Neural progenitor cell (in vitro differentiated cells): Measurements from ENCODE around the gene KDM6B. TPM values are rescaled to one million over a fixed set of nuclear protein-coding genes. Genes with fewer than 3 reads are reported as not detected.

Source experiments
- DNase-seq: peaks from one replicate; pipeline ENCODE4 v3.0.0-alpha.2; 2016; ENCODE audit warnings: low spot score
- H2AFZ ChIP-seq: fragments of 200-600 bp; sonication (generic); replicated peaks from 2 replicates; pipeline ENCODE4 v1.6.1; 2016; ENCODE audit warnings: antibody characterized with exemption
- H3F3A ChIP-seq: fragments of 200-600 bp; sonication (generic); 2 replicates; pipeline ENCODE4 v1.6.1; 2016; ENCODE audit warnings: antibody characterized with exemption, low read depth
- H3K27ac ChIP-seq: fragments of 200-600 bp; sonication (generic); 2 replicates; pipeline ENCODE4 v1.5.1; 2016; ENCODE audit warnings: mild to moderate bottlenecking
- H3K27me3 ChIP-seq: fragments of 200-600 bp; sonication (generic); 2 replicates; pipeline ENCODE4 v1.6.1; 2016; ENCODE audit warnings: mild to moderate bottlenecking, moderate library complexity
- H3K36me3 ChIP-seq: fragments of 200-600 bp; sonication (generic); 2 replicates; pipeline ENCODE4 v1.5.1; 2016
- H3K4me1 ChIP-seq: fragments of 200-600 bp; sonication (generic); 2 replicates; pipeline ENCODE4 v1.6.1; 2016; ENCODE audit warnings: mixed run types
- H3K4me2 ChIP-seq: fragments of 200-600 bp; sonication (generic); 2 replicates; pipeline ENCODE4 v1.6.1; 2016
- H3K4me3 ChIP-seq: fragments of 200-600 bp; sonication (generic); 2 replicates; pipeline ENCODE4 v1.5.1; 2016
- H3K79me2 ChIP-seq: fragments of 200-600 bp; sonication (generic); 2 replicates; pipeline ENCODE4 v1.6.1; 2016; ENCODE audit warnings: low read depth
- H3K9ac ChIP-seq: fragments of 200-600 bp; sonication (generic); 2 replicates; pipeline ENCODE4 v1.6.1; 2016
- H3K9me3 ChIP-seq: fragments of 200-600 bp; sonication (generic); 2 replicates; pipeline ENCODE4 v1.5.1; 2016; ENCODE audit warnings: low read depth
- H4K20me1 ChIP-seq: fragments of 200-600 bp; sonication (generic); 2 replicates; pipeline ENCODE4 v1.6.1; 2016; ENCODE audit warnings: low read depth
- H3K27ac Mint-ChIP-seq: 3 replicates; pipeline ENCODE4 v1.8.0; 2021; ENCODE audit warnings: mixed read lengths
- H3K27me3 Mint-ChIP-seq: 2 replicates; pipeline ENCODE4 v1.8.0; 2022; ENCODE audit warnings: low read depth, mild to moderate bottlenecking, inconsistent platforms, moderate library complexity, mixed read lengths; ENCODE audit not compliant: insufficient read depth
- H3K36me3 Mint-ChIP-seq: 3 replicates; pipeline ENCODE4 v1.8.0; 2021; ENCODE audit warnings: mixed read lengths
- H3K4me1 Mint-ChIP-seq: 3 replicates; pipeline ENCODE4 v1.8.0; 2021; ENCODE audit warnings: mixed read lengths
- H3K4me3 Mint-ChIP-seq: 3 replicates; pipeline ENCODE4 v1.8.0; 2021; ENCODE audit warnings: mild to moderate bottlenecking, moderate library complexity, mixed read lengths
- H3K9me3 Mint-ChIP-seq: 3 replicates; pipeline ENCODE4 v1.8.0; 2020; ENCODE audit warnings: mixed read lengths
- CTCF ChIP-seq: fragments of 200-600 bp; sonication (generic); IDR thresholded peaks from 2 replicates; pipeline ENCODE4 v1.5.1; 2017; ENCODE audit warnings: antibody characterized with exemption, mild to moderate bottlenecking
- EZH2 ChIP-seq: fragments of 200-600 bp; sonication (generic); IDR thresholded peaks from 2 replicates; pipeline ENCODE4 v1.6.1; 2017; ENCODE audit warnings: antibody characterized with exemption, mild to moderate bottlenecking, moderate library complexity
- EZH2phosphoT487 ChIP-seq: fragments of 200-600 bp; sonication (generic); IDR thresholded peaks from 2 replicates; pipeline ENCODE4 v1.6.1; 2017; ENCODE audit warnings: antibody characterized with exemption
- total RNA-seq: library from RNA; depleted of rRNA; stranded (reverse); fragments of >200 nt; gene quantifications from 2 replicates; pipeline ENCODE4 v1.2.3, GENCODE V29; 2015; ENCODE audit warnings: low replicate concordance

The KDM6B gene
- total RNA-seq, 1 donor from 2014 or later: 12.3 TPM

GRCh38 chr17:7841396-7841914 is 7.4 kb downstream of the KDM6B start:
- H3K4me3 Mint-ChIP-seq: peak overlapping the region; percentile 95
- Histone ChIP-seq H2AFZ (no peak overlapping the region), H3K27me3 (no peaks in the 10 kb centered on the region), H3K4me2 (peak overlapping the region; percentile 99), H3K9ac (peak overlapping the region; percentile 55), H3K9me3 (no peaks in the 10 kb centered on the region), H3K27ac (peak overlapping the region; percentile 56), H3K4me1 (peaks cover 39% of the 10 kb centered on the region), H3F3A (peaks cover 71% of the 10 kb centered on the region), H3K79me2 (peaks cover 73% of the 10 kb centered on the region), H4K20me1 (peaks cover 78% of the 10 kb centered on the region), H3K36me3 (no peaks in the 10 kb centered on the region), H3K4me3 (peak overlapping the region; percentile 76)
- TF ChIP-seq CTCF: peak; percentile 9
- no peak for TF ChIP-seq EZH2phosphoT487
- peaks cover 57% of the 10 kb centered on the region for H3K4me1 Mint-ChIP-seq
- peak; percentile 80 for DNase-seq
- peak overlapping the region; percentile 22 for H3K27ac Mint-ChIP-seq
- H3K36me3 Mint-ChIP-seq: peaks cover 6% of the 10 kb centered on the region
- H3K27me3 Mint-ChIP-seq: peaks cover 8% of the 10 kb centered on the region
- no peaks in the 10 kb centered on the region for H3K9me3 Mint-ChIP-seq

GRCh38 chr17:7841915-7842379 is 7.9 kb downstream of the KDM6B start:
- Histone ChIP-seq H3K79me2 (peaks cover 73% of the 10 kb centered on the region), H3K4me3 (peak overlapping the region; percentile 76), H3K36me3 (no peaks in the 10 kb centered on the region), H3F3A (peaks cover 68% of the 10 kb centered on the region), H3K27me3 (no peaks in the 10 kb centered on the region), H2AFZ (no peak overlapping the region), H3K4me1 (peaks cover 39% of the 10 kb centered on the region), H4K20me1 (peaks cover 83% of the 10 kb centered on the region), H3K9ac (peak overlapping the region; percentile 55), H3K27ac (peak overlapping the region; percentile 56), H3K4me2 (peak overlapping the region; percentile 99), H3K9me3 (no peaks in the 10 kb centered on the region)
- Mint-ChIP-seq H3K9me3 (no peaks in the 10 kb centered on the region), H3K4me3 (peak overlapping the region; percentile 95), H3K4me1 (peaks cover 55% of the 10 kb centered on the region), H3K27ac (peak overlapping the region; percentile 95), H3K36me3 (peaks cover 9% of the 10 kb centered on the region), H3K27me3 (peaks cover 8% of the 10 kb centered on the region)
- TF ChIP-seq EZH2 (no peak), CTCF (no peak), EZH2phosphoT487 (no peak)
- DNase-seq: peak; percentile 96

GRCh38 chr17:7842380-7843256 is 8.6 kb downstream of the KDM6B start:
- H3K4me3 ChIP-seq: peak overlapping the region; percentile 76
- peak overlapping the region; percentile 95 for H3K27ac Mint-ChIP-seq
- peak overlapping the region; percentile 95 for H3K4me3 Mint-ChIP-seq
- TF ChIP-seq CTCF: no peak
- no peak for TF ChIP-seq EZH2
- no peak for TF ChIP-seq EZH2phosphoT487
- H2AFZ ChIP-seq: no peak overlapping the region
- no peaks in the 10 kb centered on the region for H3K9me3 ChIP-seq
- peak overlapping the region; percentile 4 for H3K9ac ChIP-seq
- peaks cover 61% of the 10 kb centered on the region for H3F3A ChIP-seq
- no peaks in the 10 kb centered on the region for H3K36me3 ChIP-seq
- peaks cover 34% of the 10 kb centered on the region for H3K4me1 ChIP-seq
- no peaks in the 10 kb centered on the region for H3K27me3 ChIP-seq
- H3K9me3 Mint-ChIP-seq: no peaks in the 10 kb centered on the region
- peaks cover 48% of the 10 kb centered on the region for H3K4me1 Mint-ChIP-seq
- H3K36me3 Mint-ChIP-seq: peaks cover 9% of the 10 kb centered on the region
- DNase-seq: peak; percentile 54
- H3K27me3 Mint-ChIP-seq: peaks cover 8% of the 10 kb centered on the region
- peaks cover 71% of the 10 kb centered on the region for H3K79me2 ChIP-seq
- peak overlapping the region; percentile 99 for H3K4me2 ChIP-seq
- H3K27ac ChIP-seq: no peak overlapping the region
- peaks cover 90% of the 10 kb centered on the region for H4K20me1 ChIP-seq
